Panc1 (cell line): ENCODE results near the gene MT1E. TPM values are rescaled to one million over a fixed set of nuclear protein-coding genes. Genes with fewer than 3 reads are reported as not detected.

Experiments
- ATAC-seq: fragments of 200-7000 bp; cut with Tn5 transposase; 2 replicates; pipeline ENCODE4 v1.9.1; 2020; ENCODE audit warnings: mild to moderate bottlenecking, moderate library complexity
- BruUV-seq: library from RNA; stranded (reverse); fragments of 400-500 nt; replicated peaks from 2 replicates; lab custom pipeline; 2021; lab: Mats Ljungman, UMichigan
- CTCF ChIA-PET: fragments of 300-600 bp; sonication (Branson Sonifier 250); formaldehyde crosslinking; loops from one replicate; lab custom pipeline; 2022; ENCODE audit warnings: antibody characterized with exemption; lab: Charles Lee
- POLR2A ChIA-PET: fragments of 300-600 bp; sonication (Branson Sonifier 250); formaldehyde crosslinking; loops from one replicate; lab custom pipeline; 2022; ENCODE audit warnings: antibody characterized with exemption; lab: Charles Lee
- DNase-seq: peaks from one replicate; pipeline ENCODE4 v3.0.0-alpha.2; 2010; ENCODE audit warnings: low read depth, low spot score
- H3K27ac ChIP-seq: 2 replicates; pipeline ENCODE4 v1.5.1; 2011; ENCODE audit warnings: mild to moderate bottlenecking, low read length, inconsistent platforms
- H3K27me3 ChIP-seq: fragments of 200-500 bp; sonication (Bioruptor generic); 2 replicates; pipeline ENCODE4 v1.6.0; 2014; ENCODE audit warnings: low read length, inconsistent platforms; ENCODE audit not compliant: control insufficient read depth, insufficient read depth
- H3K36me3 ChIP-seq: fragments of 200-500 bp; sonication (Bioruptor generic); 2 replicates; pipeline ENCODE4 v1.5.1; 2014; ENCODE audit warnings: inconsistent platforms, mild to moderate bottlenecking, low read length, moderate library complexity; ENCODE audit not compliant: control insufficient read depth, insufficient read depth
- H3K4me1 ChIP-seq: 2 replicates; pipeline ENCODE4 v1.5.1; 2011; ENCODE audit warnings: inconsistent platforms, mild to moderate bottlenecking, low read length, moderate library complexity; ENCODE audit not compliant: control insufficient read depth, insufficient read depth
- H3K4me3 ChIP-seq, 2 experiments: 2 replicates each; pipeline ENCODE4 v1.5.1; 2011 to 2012; ENCODE audit warnings: low read depth in 2 of 2, low read length in 2 of 2, mild to moderate bottlenecking in 2 of 2, inconsistent platforms in 1 of 2, moderate library complexity in 1 of 2
- H3K9me3 ChIP-seq: fragments of 200-500 bp; sonication (Bioruptor generic); 2 replicates; pipeline ENCODE4 v1.5.1; 2014; ENCODE audit warnings: low read depth, mild to moderate bottlenecking, inconsistent platforms, low read length, moderate library complexity; ENCODE audit not compliant: control insufficient read depth, insufficient read depth
- CTCF ChIP-seq: fragments of 450-650 bp; IDR thresholded peaks from 2 replicates; pipeline ENCODE4 v1.5.1; 2017; ENCODE audit warnings: mild to moderate bottlenecking
- POLR2AphosphoS5 ChIP-seq: IDR thresholded peaks from 2 replicates; pipeline ENCODE4 v1.6.1; 2012; ENCODE audit warnings: mild to moderate bottlenecking, low read depth, low read length, moderate library complexity
- REST ChIP-seq, 2 experiments: IDR thresholded peaks; 2 replicates each; pipeline ENCODE4 v1.6.1; 2011 to 2012; ENCODE audit warnings: low read depth in 2 of 2, control low read depth in 1 of 2, low read length in 1 of 2, mild to moderate bottlenecking in 1 of 2, moderate library complexity in 1 of 2; ENCODE audit not compliant: insufficient read depth in 1 of 2
- SIN3A ChIP-seq: IDR thresholded peaks from 2 replicates; pipeline ENCODE4 v1.6.1; 2012; ENCODE audit warnings: low read depth, mild to moderate bottlenecking, low read length, moderate library complexity, borderline replicate concordance; ENCODE audit not compliant: insufficient read depth
- TCF7L2 ChIP-seq: IDR thresholded peaks from 2 replicates; pipeline ENCODE4 v1.6.1; 2011; ENCODE audit warnings: mild to moderate bottlenecking, low read depth, low read length, inconsistent platforms
- in situ Hi-C: cut with HindIII; loops from 2 replicates; pipeline ENCODE4 v1.10.0; 2016; ENCODE audit warnings: low sequenced_read_pairs, low pct_unique_long_range_greater_than_20kb
- intact Hi-C: fragments of 100-400 bp; cut with micrococcal nuclease; formaldehyde crosslinking; loops from one replicate; pipeline ENCODE4 v1.10.0; 2022; ENCODE audit not compliant: unreplicated experiment
- total RNA-seq: library from RNA; stranded (reverse); gene quantifications from one replicate; pipeline ENCODE4 v1.2.1, GENCODE V29; 2021; ENCODE audit not compliant: unreplicated experiment

The MT1E gene
- total RNA-seq, 1 experiment from 2014 or later: 170 TPM

- H3K4me1 ChIP-seq: peaks cover 16% of the 10 kb centered on the region
- H3K4me3 ChIP-seq: peak overlapping the region; percentile 31 to 40
- intact Hi-C loops (no loop called here), in situ Hi-C loops (no loop called here)
- ChIA-PET POLR2A (interaction anchor here (1.2 kb wide), 1 partner anchor 18 kb away, joined by 3 read pairs; the partner anchor contains the start of gene MT1E), CTCF (interaction anchor here (0.6 to 0.9 kb wide), 2 partner anchors 20 to 43 kb away, joined by 3 to 5 read pairs; no protein-coding TSS in a partner anchor)
- peak overlapping the region; percentile 54; the same call in 1 of the 2 replicates for H3K27ac ChIP-seq
- TF ChIP-seq REST (IDR thresholded peaks at IDR 0.05; ENCODE audit: insufficient read depth in 1 of 2, low read depth in 2 of 2, low read length in 1 of 2) (peak; percentile 57 to 77; a peak in 3 of 4 replicates), TCF7L2 (no peak), CTCF (0 out of 2 replicates have a peak, but pooled peaks have one; percentile 28)
- H3K27me3 ChIP-seq: no peaks in the 10 kb centered on the region
- BruUV-seq: no TSS peak
- DNase-seq (no peak), ATAC-seq (no peak)
- no peaks in the 10 kb centered on the region for H3K9me3 ChIP-seq
- no peaks in the 10 kb centered on the region for H3K36me3 ChIP-seq
Observed at GRCh38 chr16:56643833-56644232, 18.3 kb downstream of the MT1E start.

- Histone ChIP-seq H3K27me3 (no peaks in the 10 kb centered on the region), H3K27ac (no peak overlapping the region), H3K4me1 (peaks cover 8% of the 10 kb centered on the region), H3K9me3 (no peaks in the 10 kb centered on the region), H3K4me3 (no peak overlapping the region), H3K36me3 (no peaks in the 10 kb centered on the region)
- POLR2A ChIA-PET: no interaction called here
- no TSS peak for BruUV-seq
- CTCF ChIA-PET: no interaction called here
- ATAC-seq (no peak), DNase-seq (no peak)
- in situ Hi-C loops: no loop called here
- intact Hi-C loops: no loop called here
- TF ChIP-seq CTCF: no peak
- TF ChIP-seq SIN3A: no peak
- no peak for TF ChIP-seq TCF7L2
- TF ChIP-seq POLR2AphosphoS5: no peak
- no peak for TF ChIP-seq REST (IDR thresholded peaks at IDR 0.05; ENCODE audit: insufficient read depth in 1 of 2, low read depth in 2 of 2, low read length in 1 of 2)
Observed at GRCh38 chr16:56645311-56645710, 19.7 kb downstream of the MT1E start.
